IMR-90 (cell line): ENCODE results near the gene OPCML. TPM values are rescaled to one million over a fixed set of nuclear protein-coding genes. Genes with fewer than 3 reads are reported as not detected.

Experiments used
- ATAC-seq: fragments of 200-7000 bp; cut with Tn5 transposase; 2 replicates; pipeline ENCODE4 v1.9.1; 2020; ENCODE audit warnings: low read depth, mild to moderate bottlenecking, moderate library complexity
- BruUV-seq: library from RNA; stranded (reverse); fragments of 400-500 nt; replicated peaks from 2 replicates; lab custom pipeline; 2021; lab: Mats Ljungman, UMichigan
- CTCF ChIA-PET: fragments of 300-600 bp; formaldehyde crosslinking; extraction: SDS; loops from one replicate; lab custom pipeline; 2021; ENCODE audit warnings: antibody characterized with exemption; lab: Yijun Ruan, JAX
- POLR2A ChIA-PET: fragments of 300-600 bp; sonication (Branson Sonifier 250); formaldehyde crosslinking; loops from one replicate; lab custom pipeline; 2022; ENCODE audit warnings: antibody characterized with exemption; ENCODE audit not compliant: unreplicated experiment; lab: Charles Lee
- DNase-seq: peaks from one replicate; pipeline ENCODE4 v3.0.0; 2013
- H2AFZ ChIP-seq: replicated peaks from 2 replicates; pipeline ENCODE3; 2013; ENCODE audit warnings: low read length, mild to moderate bottlenecking; ENCODE audit not compliant: poor library complexity
- H2AK5ac ChIP-seq: 2 replicates; pipeline ENCODE4 v1.6.1; 2013; ENCODE audit warnings: low read depth, low read length, inconsistent platforms
- H2AK9ac ChIP-seq: replicated peaks from 2 replicates; pipeline ENCODE3; 2013; ENCODE audit warnings: mild to moderate bottlenecking, low read depth, low read length, moderate library complexity; ENCODE audit not compliant: poor library complexity
- H2BK120ac ChIP-seq: 2 replicates; pipeline ENCODE4 v1.6.1; 2013; ENCODE audit warnings: low read depth, low read length, inconsistent platforms
- H2BK15ac ChIP-seq: 3 replicates; pipeline ENCODE4 v1.6.1; 2013; ENCODE audit warnings: low read depth, low read length, inconsistent platforms
- H2BK20ac ChIP-seq: 2 replicates; pipeline ENCODE4 v1.6.1; 2013; ENCODE audit warnings: low read depth, mild to moderate bottlenecking, inconsistent platforms, low read length, moderate library complexity
- H2BK5ac ChIP-seq: 2 replicates; pipeline ENCODE4 v1.6.1; 2013; ENCODE audit warnings: mild to moderate bottlenecking, low read depth, low read length, inconsistent platforms; ENCODE audit not compliant: poor library complexity, severe bottlenecking
- H3K14ac ChIP-seq: replicated peaks from 2 replicates; pipeline ENCODE4 v1.6.1; 2013; ENCODE audit warnings: low read depth, low read length, inconsistent platforms
- H3K18ac ChIP-seq: 2 replicates; pipeline ENCODE4 v1.6.1; 2013; ENCODE audit warnings: low read depth, low read length, control low read depth
- H3K23ac ChIP-seq: 2 replicates; pipeline ENCODE4 v1.6.1; 2013; ENCODE audit warnings: low read depth, low read length, inconsistent platforms
- H3K27ac ChIP-seq: 2 replicates; pipeline ENCODE4 v1.5.1; 2013; ENCODE audit warnings: mild to moderate bottlenecking, control low read depth, low read length; ENCODE audit not compliant: insufficient read depth
- H3K27me3 ChIP-seq: 2 replicates; pipeline ENCODE4 v1.6.1; 2013; ENCODE audit warnings: low read length; ENCODE audit not compliant: control insufficient read depth, insufficient read depth
- H3K36me3 ChIP-seq: 2 replicates; pipeline ENCODE4 v1.6.1; 2013; ENCODE audit warnings: low read length, mixed read lengths; ENCODE audit not compliant: control insufficient read depth, insufficient read depth
- H3K4ac ChIP-seq: 2 replicates; pipeline ENCODE4 v1.6.1; 2013; ENCODE audit warnings: low read depth, low read length, inconsistent platforms
- H3K4me1 ChIP-seq: 2 replicates; pipeline ENCODE4 v1.6.1; 2013; ENCODE audit warnings: low read length, mixed read lengths; ENCODE audit not compliant: control insufficient read depth, insufficient read depth
- H3K4me2 ChIP-seq: 2 replicates; pipeline ENCODE4 v1.6.1; 2013; ENCODE audit warnings: low read depth, mild to moderate bottlenecking, control low read depth, low read length, moderate library complexity
- H3K4me3 ChIP-seq: 2 replicates; pipeline ENCODE4 v1.5.1; 2013; ENCODE audit warnings: low read depth, mild to moderate bottlenecking, control low read depth, low read length, moderate library complexity; ENCODE audit not compliant: insufficient read depth
- H3K56ac ChIP-seq: 2 replicates; pipeline ENCODE4 v1.6.1; 2013; ENCODE audit warnings: low read length, inconsistent platforms; ENCODE audit not compliant: insufficient read depth; ENCODE audit errors: extremely low read depth
- H3K79me1 ChIP-seq, 2 experiments: 2 replicates each; pipeline ENCODE4 v1.6.1; 2013; ENCODE audit warnings: low read length in 2 of 2, inconsistent platforms in 1 of 2, low read depth in 1 of 2
- H3K9ac ChIP-seq: 2 replicates; pipeline ENCODE4 v1.6.1; 2013; ENCODE audit warnings: low read depth, low read length, control low read depth
- H3K9me1 ChIP-seq: 2 replicates; pipeline ENCODE4 v1.6.1; 2013; ENCODE audit warnings: low read length, inconsistent platforms; ENCODE audit not compliant: insufficient read depth
- H3K9me3 ChIP-seq: 2 replicates; pipeline ENCODE4 v1.6.1; 2013; ENCODE audit warnings: low read length; ENCODE audit not compliant: control insufficient read depth, insufficient read depth
- H4K20me1 ChIP-seq: 2 replicates; pipeline ENCODE4 v1.6.1; 2013; ENCODE audit warnings: low read length, inconsistent platforms; ENCODE audit not compliant: insufficient read depth
- H4K5ac ChIP-seq: 2 replicates; pipeline ENCODE4 v1.6.1; 2013; ENCODE audit warnings: mild to moderate bottlenecking, low read depth, low read length, control low read depth
- H4K8ac ChIP-seq, 2 experiments: 2 replicates each; pipeline ENCODE4 v1.6.1; 2013; ENCODE audit warnings: low read depth in 2 of 2, low read length in 2 of 2, control low read depth in 1 of 2, inconsistent platforms in 1 of 2
- H4K91ac ChIP-seq: 2 replicates; pipeline ENCODE4 v1.6.1; 2013; ENCODE audit warnings: low read depth, low read length, inconsistent platforms; ENCODE audit not compliant: insufficient read depth
- BHLHE40 ChIP-seq: fragments of 150-350 bp; IDR thresholded peaks from 2 replicates; pipeline ENCODE4 v1.6.1; 2016; ENCODE audit warnings: mild to moderate bottlenecking, low read depth, low read length
- CEBPB ChIP-seq: IDR thresholded peaks from 2 replicates; pipeline ENCODE4 v1.6.1; 2012; ENCODE audit warnings: low read depth, low read length, improper control_type of control experiment
- CHD1 ChIP-seq: IDR thresholded peaks from 2 replicates; pipeline ENCODE4 v1.6.1; 2012; ENCODE audit warnings: low read depth, low read length, improper control_type of control experiment
- FOS ChIP-seq: fragments of 150-350 bp; IDR thresholded peaks from 2 replicates; pipeline ENCODE4 v1.6.1; 2016; ENCODE audit warnings: low read depth, low read length
- MAFK ChIP-seq: IDR thresholded peaks from 2 replicates; pipeline ENCODE4 v1.6.1; 2012; ENCODE audit warnings: low read depth, low read length, improper control_type of control experiment
- MAZ ChIP-seq: IDR thresholded peaks from 2 replicates; pipeline ENCODE4 v1.6.1; 2012; ENCODE audit warnings: low read depth, mild to moderate bottlenecking, low read length, improper control_type of control experiment, moderate library complexity, borderline replicate concordance
- MXI1 ChIP-seq: IDR thresholded peaks from 2 replicates; pipeline ENCODE4 v1.6.1; 2012; ENCODE audit warnings: low read depth, mild to moderate bottlenecking, low read length, moderate library complexity, borderline replicate concordance
- RAD21 ChIP-seq: IDR thresholded peaks from 2 replicates; pipeline ENCODE4 v1.6.1; 2012; ENCODE audit warnings: low read length, improper control_type of control experiment
- RCOR1 ChIP-seq: IDR thresholded peaks from 2 replicates; pipeline ENCODE4 v1.6.1; 2012; ENCODE audit warnings: mild to moderate bottlenecking, low read length, improper control_type of control experiment; ENCODE audit not compliant: insufficient replicate concordance
- RFX5 ChIP-seq: IDR thresholded peaks from 2 replicates; pipeline ENCODE4 v1.8.0; 2012; ENCODE audit warnings: low read depth, mild to moderate bottlenecking, low read length, moderate library complexity
- SMC3 ChIP-seq: fragments of 150-350 bp; IDR thresholded peaks from 2 replicates; pipeline ENCODE4 v1.6.1; 2016; ENCODE audit warnings: low read depth, mild to moderate bottlenecking, antibody characterized with exemption, low read length, moderate library complexity
- WGBS, 2 experiments: methylation state at CpG; one replicate each; pipeline versions ENCODE4 v1.1.5 to v1.1.7; 2013; ENCODE audit warnings: missing lambda C conversion rate in 2 of 2; ENCODE audit not compliant: insufficient read length in 1 of 2; ENCODE audit errors: extremely low coverage in 2 of 2; 5-methylcytosine and 5-hydroxymethylcytosine counted together
- dilution Hi-C: fragments of 300-500 bp; cut with HindIII; formaldehyde crosslinking; loops from one replicate; pipeline ENCODE4 v1.14.3; 2018; ENCODE audit warnings: low sequenced_read_pairs; ENCODE audit not compliant: unreplicated experiment
- in situ Hi-C: fragments of 300-500 bp; cut with MboI; formaldehyde crosslinking; loops from 3 replicates; pipeline ENCODE4 v1.14.3; 2019; ENCODE audit warnings: low sequenced_read_pairs, inconsistent platforms, mixed read lengths
- intact Hi-C: fragments of 100-400 bp; cut with micrococcal nuclease; formaldehyde crosslinking; loops from 2 replicates; pipeline ENCODE4 v1.10.0; 2022
- polyA plus RNA-seq, 3 experiments: library from polyadenylated mRNA; depleted of rRNA; stranded (reverse); fragments of >200 nt; gene quantifications; 2 replicates each; pipeline ENCODE4 v1.2.3, GENCODE V29; 2012; ENCODE audit warnings: low replicate concordance in 1 of 3
- total RNA-seq: library from RNA; depleted of rRNA; stranded (reverse); fragments of >200 nt; gene quantifications from 2 replicates; pipeline ENCODE4 v1.2.3, GENCODE V29; 2012
- TF ChIP-seq, protein P1 (sequence below): fragments of 150-350 bp; IDR thresholded peaks from 2 replicates; pipeline ENCODE4 v1.6.1; 2017; ENCODE audit warnings: mild to moderate bottlenecking, antibody characterized with exemption, low read length, low read depth
- TF ChIP-seq, protein P2 (sequence below): conservative IDR thresholded peaks from 2 replicates; pipeline ENCODE4 v1.5.1; 2012; ENCODE audit warnings: mild to moderate bottlenecking, low read depth, low read length, improper control_type of control experiment

Gene OPCML
- total and polyA plus RNA-seq, 2 of the 4 experiments (the other 2 are of a cell fraction) = under 0.01 to 2.6 TPM

DNA sequence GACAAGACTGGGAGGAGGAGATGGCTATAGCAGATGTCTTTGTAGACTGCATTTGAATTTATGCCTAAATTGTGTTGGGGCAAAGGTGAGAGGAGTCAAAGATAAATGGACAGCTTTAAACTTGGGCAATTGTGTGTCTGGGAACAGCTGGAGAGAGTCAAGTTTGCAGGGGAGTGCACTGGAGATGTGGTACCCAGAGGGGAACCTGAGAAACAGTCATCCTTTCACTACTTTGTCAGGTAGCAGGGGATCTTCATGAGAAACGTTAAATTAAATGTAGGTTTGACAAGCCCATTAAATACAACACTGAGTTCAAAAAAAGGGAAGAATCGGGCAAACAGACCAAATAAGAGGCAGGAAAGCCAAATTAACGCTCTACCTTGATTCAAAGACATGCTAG is 277.7 kb downstream of the OPCML start:
- dilution Hi-C loops = no loop called here
- WGBS, 2 experiments = no CpG with 5 or more reads among the region's 3 CpGs

More for the DNA sequence above, 277.7 kb downstream of the OPCML start:
- Histone ChIP-seq H3K9me1 (no peaks in the 10 kb centered on the region), H2BK120ac (no peak overlapping the region), H3K4me3 (no peak overlapping the region), H2BK15ac (no peak overlapping the region), H3K9me3 (peaks cover 16% of the 10 kb centered on the region), H3K4me2 (no peak overlapping the region), H3K4me1 (no peaks in the 10 kb centered on the region), H3K4ac (no peak overlapping the region), H3K79me1 (no peaks in the 10 kb centered on the region), H2BK5ac (no peak overlapping the region), H3K27ac (no peak overlapping the region), H3K36me3 (no peaks in the 10 kb centered on the region), H4K8ac (no peak overlapping the region), H4K20me1 (no peaks in the 10 kb centered on the region), H4K91ac (no peak overlapping the region), H2BK20ac (no peak overlapping the region), H4K5ac (no peak overlapping the region), H3K18ac (no peak overlapping the region), H3K23ac (no peak overlapping the region), H2AK5ac (no peak overlapping the region), H3K14ac (no peak overlapping the region), H3K56ac (no peak overlapping the region), H3K9ac (no peak overlapping the region), H2AFZ (no peak overlapping the region), H2AK9ac (no peak overlapping the region), H3K27me3 (no peaks in the 10 kb centered on the region)
- TF ChIP-seq MAFK (no peak), CEBPB (no peak), MAZ (no peak), RAD21 (no peak), BHLHE40 (no peak), RCOR1 (no peak), RFX5 (no peak), CHD1 (no peak), FOS (no peak), MXI1 (no peak), SMC3 (no peak)
- TF ChIP-seq, protein P1, sequence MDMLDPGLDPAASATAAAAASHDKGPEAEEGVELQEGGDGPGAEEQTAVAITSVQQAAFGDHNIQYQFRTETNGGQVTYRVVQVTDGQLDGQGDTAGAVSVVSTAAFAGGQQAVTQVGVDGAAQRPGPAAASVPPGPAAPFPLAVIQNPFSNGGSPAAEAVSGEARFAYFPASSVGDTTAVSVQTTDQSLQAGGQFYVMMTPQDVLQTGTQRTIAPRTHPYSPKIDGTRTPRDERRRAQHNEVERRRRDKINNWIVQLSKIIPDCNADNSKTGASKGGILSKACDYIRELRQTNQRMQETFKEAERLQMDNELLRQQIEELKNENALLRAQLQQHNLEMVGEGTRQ = no peak
- TF ChIP-seq, protein P2, sequence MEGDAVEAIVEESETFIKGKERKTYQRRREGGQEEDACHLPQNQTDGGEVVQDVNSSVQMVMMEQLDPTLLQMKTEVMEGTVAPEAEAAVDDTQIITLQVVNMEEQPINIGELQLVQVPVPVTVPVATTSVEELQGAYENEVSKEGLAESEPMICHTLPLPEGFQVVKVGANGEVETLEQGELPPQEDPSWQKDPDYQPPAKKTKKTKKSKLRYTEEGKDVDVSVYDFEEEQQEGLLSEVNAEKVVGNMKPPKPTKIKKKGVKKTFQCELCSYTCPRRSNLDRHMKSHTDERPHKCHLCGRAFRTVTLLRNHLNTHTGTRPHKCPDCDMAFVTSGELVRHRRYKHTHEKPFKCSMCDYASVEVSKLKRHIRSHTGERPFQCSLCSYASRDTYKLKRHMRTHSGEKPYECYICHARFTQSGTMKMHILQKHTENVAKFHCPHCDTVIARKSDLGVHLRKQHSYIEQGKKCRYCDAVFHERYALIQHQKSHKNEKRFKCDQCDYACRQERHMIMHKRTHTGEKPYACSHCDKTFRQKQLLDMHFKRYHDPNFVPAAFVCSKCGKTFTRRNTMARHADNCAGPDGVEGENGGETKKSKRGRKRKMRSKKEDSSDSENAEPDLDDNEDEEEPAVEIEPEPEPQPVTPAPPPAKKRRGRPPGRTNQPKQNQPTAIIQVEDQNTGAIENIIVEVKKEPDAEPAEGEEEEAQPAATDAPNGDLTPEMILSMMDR = no peak
- intact Hi-C loops = no loop called here
- BruUV-seq = no TSS peak
- ChIA-PET POLR2A (no interaction called here), CTCF (no interaction called here)
- DNase-seq = no peak
- ATAC-seq = no peak
- in situ Hi-C loops = no loop called here
